ENCODE results near the gene YAP1. TPM values are rescaled to one million over a fixed set of nuclear protein-coding genes. Genes with fewer than 3 reads are reported as not detected.
A peak's percentile ranks its signal among the peaks of the same experiment; 100 is the strongest.

The YAP1 gene
- total RNA-seq, 4 donors from 2014 or later, result 220 to 343 (median 275) TPM

DNA sequence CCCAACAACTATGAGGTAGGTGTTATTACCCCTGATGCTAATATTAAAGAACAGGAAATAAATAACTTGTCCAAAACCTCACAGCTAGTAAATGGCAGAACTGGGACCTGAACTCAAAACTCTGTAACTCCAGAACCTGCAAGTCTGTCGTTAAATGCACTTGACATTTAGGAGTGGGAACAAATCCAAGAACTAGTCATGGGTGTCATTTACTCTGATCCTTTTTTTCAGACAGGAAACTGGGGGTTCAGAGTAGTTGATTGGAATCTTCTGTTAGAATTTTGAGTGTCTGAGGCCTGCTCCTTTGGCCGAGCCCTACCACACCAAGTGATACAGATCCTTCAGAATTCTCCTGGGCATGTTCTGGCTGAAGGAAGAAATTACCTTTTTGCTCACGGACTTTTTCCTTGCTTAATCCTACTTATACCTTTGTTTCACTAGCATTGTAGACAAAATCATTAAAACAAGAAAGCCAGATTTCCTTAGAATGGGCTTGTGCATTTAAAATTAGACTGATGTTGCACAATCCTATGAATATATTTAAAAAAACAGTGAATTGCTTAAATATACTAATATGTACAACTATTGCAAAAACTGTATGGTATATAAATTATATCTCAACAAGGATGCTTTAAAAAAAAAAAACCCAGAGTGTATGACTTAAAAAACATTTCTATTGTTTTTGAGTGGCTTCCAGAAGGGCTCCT lies 1.4 kb upstream of the YAP1 start:
- peaks cover 18 to 30% (median 27%) of the 10 kb centered on the region in 4 donors for H3K4me1 ChIP-seq
- no peaks in the 10 kb centered on the region for H3K36me3 ChIP-seq
- intact Hi-C loops (cut with DNase I), result loop anchor here (5.0 kb wide), 1 partner anchor 62 kb away; the partner anchor contains the start of gene CFAP300
- H3K27ac ChIP-seq (replicated peaks in 1 of 4), result peak overlapping the region; percentile 94 to 99 (median 98)
- no peaks in the 10 kb centered on the region for H3K27me3 ChIP-seq
- DNase-seq (ENCODE audit: extremely low spot score), result no peak
- H3K4me3 ChIP-seq, result peak overlapping the region in 2 of 4 donors; percentile 65 to 94
- no peaks in the 10 kb centered on the region for H3K9me3 ChIP-seq
- TF ChIP-seq POLR2AphosphoS5 (IDR thresholded peaks at IDR 0.05) (no peak), EP300 (IDR thresholded peaks at IDR 0.05) (no peak), POLR2A (IDR thresholded peaks at IDR 0.05; ENCODE audit: low read depth) (no peak)
- TF ChIP-seq, protein P1, sequence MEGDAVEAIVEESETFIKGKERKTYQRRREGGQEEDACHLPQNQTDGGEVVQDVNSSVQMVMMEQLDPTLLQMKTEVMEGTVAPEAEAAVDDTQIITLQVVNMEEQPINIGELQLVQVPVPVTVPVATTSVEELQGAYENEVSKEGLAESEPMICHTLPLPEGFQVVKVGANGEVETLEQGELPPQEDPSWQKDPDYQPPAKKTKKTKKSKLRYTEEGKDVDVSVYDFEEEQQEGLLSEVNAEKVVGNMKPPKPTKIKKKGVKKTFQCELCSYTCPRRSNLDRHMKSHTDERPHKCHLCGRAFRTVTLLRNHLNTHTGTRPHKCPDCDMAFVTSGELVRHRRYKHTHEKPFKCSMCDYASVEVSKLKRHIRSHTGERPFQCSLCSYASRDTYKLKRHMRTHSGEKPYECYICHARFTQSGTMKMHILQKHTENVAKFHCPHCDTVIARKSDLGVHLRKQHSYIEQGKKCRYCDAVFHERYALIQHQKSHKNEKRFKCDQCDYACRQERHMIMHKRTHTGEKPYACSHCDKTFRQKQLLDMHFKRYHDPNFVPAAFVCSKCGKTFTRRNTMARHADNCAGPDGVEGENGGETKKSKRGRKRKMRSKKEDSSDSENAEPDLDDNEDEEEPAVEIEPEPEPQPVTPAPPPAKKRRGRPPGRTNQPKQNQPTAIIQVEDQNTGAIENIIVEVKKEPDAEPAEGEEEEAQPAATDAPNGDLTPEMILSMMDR (IDR thresholded peaks at IDR 0.05), result no peak
- WGBS, result 71% methylated on average over 3 of the region's 3 CpGs

DNA sequence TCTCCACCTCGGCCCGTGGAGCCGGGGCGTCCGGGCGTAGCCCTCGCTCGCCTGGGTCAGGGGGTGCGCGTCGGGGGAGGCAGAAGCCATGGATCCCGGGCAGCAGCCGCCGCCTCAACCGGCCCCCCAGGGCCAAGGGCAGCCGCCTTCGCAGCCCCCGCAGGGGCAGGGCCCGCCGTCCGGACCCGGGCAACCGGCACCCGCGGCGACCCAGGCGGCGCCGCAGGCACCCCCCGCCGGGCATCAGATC lies 439 bp downstream of the YAP1 start:
- WGBS, result no CpG with 5 or more reads among the region's 31 CpGs
- H3K36me3 ChIP-seq, result peaks cover 0 to 2% (median 0%) of the 10 kb centered on the region in 4 donors
- no peak for DNase-seq (ENCODE audit: extremely low spot score)
- intact Hi-C loops (cut with DNase I), result loop anchor here (5.0 to 10.0 kb wide), 3 partner anchors 64 to 157 kb away; no protein-coding TSS in a partner anchor
- TF ChIP-seq, protein P1 (IDR thresholded peaks at IDR 0.05), result no peak
- TF ChIP-seq POLR2A (IDR thresholded peaks at IDR 0.05; ENCODE audit: low read depth) (no peak), EP300 (IDR thresholded peaks at IDR 0.05) (no peak), POLR2AphosphoS5 (IDR thresholded peaks at IDR 0.05) (no peak)
- H3K27me3 ChIP-seq, result no peaks in the 10 kb centered on the region
- peak overlapping the region; percentile 94 to 99 (median 98) for H3K27ac ChIP-seq (replicated peaks in 1 of 4)
- H3K4me1 ChIP-seq, result peaks cover 31 to 45% (median 43%) of the 10 kb centered on the region in 4 donors
- peak overlapping the region; percentile 65 to 95 (median 94) for H3K4me3 ChIP-seq
- H3K9me3 ChIP-seq, result no peaks in the 10 kb centered on the region

DNA sequence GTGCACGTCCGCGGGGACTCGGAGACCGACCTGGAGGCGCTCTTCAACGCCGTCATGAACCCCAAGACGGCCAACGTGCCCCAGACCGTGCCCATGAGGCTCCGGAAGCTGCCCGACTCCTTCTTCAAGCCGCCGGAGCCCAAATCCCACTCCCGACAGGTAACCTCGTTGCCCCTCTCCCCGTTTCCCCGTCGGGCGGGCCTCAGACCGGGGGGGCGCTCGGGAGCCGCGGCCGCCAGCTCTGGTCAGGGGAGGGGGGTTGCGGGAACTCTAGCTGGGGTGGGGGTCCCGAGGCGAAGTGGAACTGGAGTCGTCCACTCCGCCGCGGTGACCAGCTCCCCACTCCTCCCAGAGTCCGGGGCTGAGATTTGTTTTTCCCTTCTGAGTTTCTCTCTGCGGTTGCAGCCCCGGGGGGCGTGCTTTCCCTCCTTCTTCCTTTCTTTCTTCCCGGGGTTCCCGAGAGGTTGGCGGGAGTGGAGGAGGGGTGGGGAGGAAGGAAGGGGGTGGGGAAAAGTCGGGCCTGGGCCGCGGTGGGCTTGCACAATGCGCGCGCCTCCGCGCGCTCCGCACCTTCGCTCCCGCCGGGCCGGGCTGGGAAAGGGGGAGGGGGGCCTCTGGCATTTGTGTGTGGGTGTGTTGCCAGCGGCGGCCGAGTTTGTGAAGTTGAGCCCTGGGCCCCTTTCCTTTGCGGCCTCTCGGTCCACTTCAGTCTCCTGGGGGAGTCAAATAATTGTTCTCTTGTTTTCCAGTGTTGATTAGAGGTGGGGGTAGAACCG lies 952 bp downstream of the YAP1 start:
- DNase-seq (ENCODE audit: extremely low spot score), result peak; percentile 94
- Histone ChIP-seq H3K4me1 (peaks cover 36 to 50% (median 48%) of the 10 kb centered on the region in 4 donors), H3K4me3 (peak overlapping the region; percentile 65 to 95 (median 94)), H3K36me3 (peaks cover 0 to 7% (median 0%) of the 10 kb centered on the region in 4 donors), H3K9me3 (no peaks in the 10 kb centered on the region), H3K27me3 (no peaks in the 10 kb centered on the region), H3K27ac (replicated peaks in 1 of 4) (peak overlapping the region; percentile 94 to 99 (median 98))
- TF ChIP-seq POLR2A (IDR thresholded peaks at IDR 0.05; ENCODE audit: low read depth) (no peak), POLR2AphosphoS5 (IDR thresholded peaks at IDR 0.05) (peak in 1 of 2 donors; percentile 28)
- WGBS, result 1% methylated on average over 32 of the region's 61 CpGs
- intact Hi-C loops (cut with DNase I), result loop anchor here (5.0 to 10.0 kb wide), 3 partner anchors 64 to 156 kb away; no protein-coding TSS in a partner anchor

DNA sequence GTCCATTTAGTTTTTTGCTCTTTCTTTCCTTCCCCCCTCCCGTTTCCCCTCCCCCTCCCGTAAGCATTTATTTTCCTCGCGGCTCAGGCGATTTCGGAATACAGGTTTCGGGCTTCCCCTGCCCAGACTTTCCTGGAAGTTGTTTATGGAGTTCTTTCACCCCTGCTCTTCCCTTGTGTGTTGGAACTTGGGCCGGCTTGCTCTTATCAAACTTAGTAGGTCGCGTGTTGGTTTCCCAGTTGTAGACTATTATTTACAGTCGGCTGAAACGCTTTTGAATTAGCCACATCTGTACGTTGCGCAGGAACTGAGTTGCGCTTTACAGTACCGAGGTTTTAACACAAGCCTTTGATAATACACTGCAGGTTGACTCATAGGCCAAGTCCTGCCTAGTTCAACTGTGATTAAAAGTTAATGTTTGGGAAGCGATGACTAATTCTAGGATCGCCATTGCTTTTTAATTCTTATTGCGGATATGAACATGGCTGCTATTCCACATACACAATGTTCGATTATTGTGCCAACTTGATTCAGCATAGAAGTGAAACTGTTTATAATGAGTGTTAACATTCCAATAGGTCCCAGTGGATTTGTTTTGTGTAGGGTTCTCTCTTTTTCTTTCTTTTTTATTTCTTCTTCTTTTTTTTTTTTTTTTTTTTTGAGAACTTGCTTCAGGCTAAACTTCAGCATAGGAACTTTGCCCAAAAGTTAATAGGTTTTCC lies 1.7 kb downstream of the YAP1 start:
- DNase-seq (ENCODE audit: extremely low spot score), result no peak
- peaks cover 37 to 58% (median 56%) of the 10 kb centered on the region in 4 donors for H3K4me1 ChIP-seq
- no peaks in the 10 kb centered on the region for H3K27me3 ChIP-seq
- peak in 1 of 2 donors; percentile 47 for TF ChIP-seq POLR2AphosphoS5 (IDR thresholded peaks at IDR 0.05)
- no peak for TF ChIP-seq EP300 (IDR thresholded peaks at IDR 0.05)
- 1% methylated on average over 20 of the region's 20 CpGs for WGBS
- peak overlapping the region; percentile 94 to 99 (median 98) for H3K27ac ChIP-seq (replicated peaks in 1 of 4)
- H3K9me3 ChIP-seq, result no peaks in the 10 kb centered on the region
- H3K36me3 ChIP-seq, result peaks cover 0 to 7% (median 0%) of the 10 kb centered on the region in 4 donors
- H3K4me3 ChIP-seq, result peak overlapping the region; percentile 65 to 95 (median 94)
- intact Hi-C loops (cut with DNase I), result loop anchor here (5.0 to 10.0 kb wide), 3 partner anchors 63 to 155 kb away; no protein-coding TSS in a partner anchor

DNA sequence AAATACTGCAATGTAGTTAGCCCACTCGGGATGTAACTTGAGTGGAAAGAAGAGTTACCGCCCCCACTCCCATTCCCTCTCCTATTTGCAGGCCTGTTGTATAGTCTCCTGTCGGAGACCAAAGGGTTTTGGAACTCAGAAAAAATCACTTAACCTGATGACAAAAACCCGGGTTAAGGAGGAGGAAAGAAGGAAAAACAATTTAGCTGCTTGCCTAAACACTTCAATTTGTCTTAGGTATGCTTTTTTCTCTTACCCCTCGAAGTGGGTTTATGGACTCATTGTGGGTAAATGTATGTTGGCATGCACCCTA lies 2.2 kb downstream of the YAP1 start:
- H3K36me3 ChIP-seq, result peaks cover 0 to 7% (median 0%) of the 10 kb centered on the region in 4 donors
- no peak for DNase-seq (ENCODE audit: extremely low spot score)
- no peaks in the 10 kb centered on the region for H3K9me3 ChIP-seq
- H3K27me3 ChIP-seq, result no peaks in the 10 kb centered on the region
- peak overlapping the region; percentile 94 to 99 (median 98) for H3K27ac ChIP-seq (replicated peaks in 1 of 4)
- WGBS, result 22% methylated on average over 5 of the region's 5 CpGs
- H3K4me1 ChIP-seq, result peaks cover 42 to 62% (median 60%) of the 10 kb centered on the region in 4 donors
- peak overlapping the region; percentile 65 to 95 (median 94) for H3K4me3 ChIP-seq
- intact Hi-C loops (cut with DNase I), result loop anchor here (5.0 to 10.0 kb wide), 3 partner anchors 62 to 155 kb away; no protein-coding TSS in a partner anchor
- TF ChIP-seq EP300 (IDR thresholded peaks at IDR 0.05), result no peak
- TF ChIP-seq, protein P1 (IDR thresholded peaks at IDR 0.05), result no peak
- no peak for TF ChIP-seq POLR2AphosphoS5 (IDR thresholded peaks at IDR 0.05)
- TF ChIP-seq POLR2A (IDR thresholded peaks at IDR 0.05; ENCODE audit: low read depth), result no peak

All from esophagus muscularis mucosa (tissue), 4 donors.